GM18867 (cell line): ENCODE data around the gene LONP1.
"Not testable (repeated sequence)": the region's sequence is repeated elsewhere in the genome, so short reads cannot be mapped to it uniquely, and the experiment has no call there.

Source experiments
- ATAC-seq: cut with Tn5 transposase; IDR thresholded peaks from one replicate; pipeline ENCODE4 v1.9.1; 2021; ENCODE audit warnings: mild to moderate bottlenecking, moderate library complexity; ENCODE audit not compliant: unreplicated experiment

Gene LONP1

DNA sequence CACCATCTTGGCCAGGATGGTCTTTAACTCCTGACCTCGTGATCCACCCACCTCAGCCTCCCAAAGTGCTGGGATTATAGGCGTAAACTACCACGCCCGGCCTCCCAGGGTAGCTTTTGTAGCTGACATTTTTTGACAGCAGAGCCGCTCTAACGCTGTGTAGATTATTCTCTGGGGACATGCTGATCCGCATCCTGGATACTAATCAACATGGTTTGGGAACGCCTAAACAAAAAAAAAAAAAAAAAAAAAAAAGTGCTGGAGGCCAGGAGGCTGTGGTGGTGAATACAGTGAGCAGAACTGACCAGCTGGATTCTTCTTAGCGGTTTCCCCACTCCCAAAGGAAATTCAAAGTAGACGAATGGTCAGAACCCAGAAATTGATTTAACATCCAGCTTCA lies 5.1 kb downstream of the LONP1 start:
- ATAC-seq = no peak

DNA sequence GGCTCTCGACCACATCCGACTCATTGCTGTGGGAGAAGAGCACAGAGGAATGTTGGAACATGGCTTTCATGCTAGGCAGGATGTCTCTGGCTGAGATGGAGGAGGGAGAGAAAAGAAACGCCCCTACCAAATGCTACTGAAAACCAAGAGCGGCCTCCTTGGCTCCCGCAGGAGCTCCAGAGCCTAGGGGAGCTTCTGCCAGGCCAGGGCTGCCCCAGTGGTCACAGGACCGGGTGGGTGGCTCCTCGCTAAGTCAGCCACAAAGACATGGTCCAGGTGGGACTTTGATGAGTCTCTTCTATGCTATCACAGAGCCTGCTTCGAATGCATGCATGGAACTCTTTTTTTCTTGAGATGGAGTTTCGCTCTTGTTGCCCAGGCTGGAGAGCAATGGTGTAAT lies 6.7 kb downstream of the LONP1 start:
- no peak for ATAC-seq

DNA sequence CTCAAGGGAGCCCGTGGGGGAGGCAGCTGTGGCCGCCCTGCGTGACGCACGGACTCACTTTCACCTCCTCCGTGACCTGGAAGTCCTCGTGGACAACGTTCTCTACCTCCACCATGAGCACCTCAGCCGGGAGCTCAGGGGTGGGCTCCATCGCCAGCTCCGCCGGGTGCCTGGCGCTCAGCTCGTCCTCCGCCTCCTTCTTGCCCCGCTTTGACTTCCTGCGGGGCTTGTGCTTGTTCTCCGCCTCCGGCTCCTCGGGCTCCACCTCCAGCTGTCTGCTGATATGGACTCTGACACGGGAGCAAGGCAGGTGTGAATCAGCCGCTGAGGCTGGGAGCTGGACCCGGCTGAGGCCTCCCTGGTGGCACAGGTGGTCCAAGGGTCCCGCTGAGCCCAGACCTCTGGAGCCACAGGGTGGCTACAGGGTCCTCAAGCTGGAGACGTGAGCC lies 8.2 kb downstream of the LONP1 start:
- no peak for ATAC-seq

DNA sequence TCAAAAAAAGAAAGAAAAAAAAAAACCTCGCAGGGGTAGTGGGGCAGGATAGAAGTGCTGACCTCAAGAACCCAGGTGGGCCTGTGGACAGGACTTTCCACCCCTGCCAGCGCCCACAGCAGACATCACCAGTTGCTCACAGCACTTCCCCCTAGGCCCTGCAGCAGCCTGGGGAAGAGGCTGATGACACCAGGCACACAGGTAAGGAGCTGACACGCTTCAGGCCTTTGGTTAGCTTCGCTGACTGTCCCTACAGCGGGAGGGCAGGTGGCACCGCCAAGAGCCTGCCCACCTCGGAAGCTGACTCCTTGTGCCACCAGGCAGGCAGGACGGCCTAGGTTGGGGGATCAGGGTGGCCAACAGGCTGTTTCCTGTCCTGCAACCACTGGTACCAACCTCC lies 8.9 kb downstream of the LONP1 start:
- no peak for ATAC-seq

DNA sequence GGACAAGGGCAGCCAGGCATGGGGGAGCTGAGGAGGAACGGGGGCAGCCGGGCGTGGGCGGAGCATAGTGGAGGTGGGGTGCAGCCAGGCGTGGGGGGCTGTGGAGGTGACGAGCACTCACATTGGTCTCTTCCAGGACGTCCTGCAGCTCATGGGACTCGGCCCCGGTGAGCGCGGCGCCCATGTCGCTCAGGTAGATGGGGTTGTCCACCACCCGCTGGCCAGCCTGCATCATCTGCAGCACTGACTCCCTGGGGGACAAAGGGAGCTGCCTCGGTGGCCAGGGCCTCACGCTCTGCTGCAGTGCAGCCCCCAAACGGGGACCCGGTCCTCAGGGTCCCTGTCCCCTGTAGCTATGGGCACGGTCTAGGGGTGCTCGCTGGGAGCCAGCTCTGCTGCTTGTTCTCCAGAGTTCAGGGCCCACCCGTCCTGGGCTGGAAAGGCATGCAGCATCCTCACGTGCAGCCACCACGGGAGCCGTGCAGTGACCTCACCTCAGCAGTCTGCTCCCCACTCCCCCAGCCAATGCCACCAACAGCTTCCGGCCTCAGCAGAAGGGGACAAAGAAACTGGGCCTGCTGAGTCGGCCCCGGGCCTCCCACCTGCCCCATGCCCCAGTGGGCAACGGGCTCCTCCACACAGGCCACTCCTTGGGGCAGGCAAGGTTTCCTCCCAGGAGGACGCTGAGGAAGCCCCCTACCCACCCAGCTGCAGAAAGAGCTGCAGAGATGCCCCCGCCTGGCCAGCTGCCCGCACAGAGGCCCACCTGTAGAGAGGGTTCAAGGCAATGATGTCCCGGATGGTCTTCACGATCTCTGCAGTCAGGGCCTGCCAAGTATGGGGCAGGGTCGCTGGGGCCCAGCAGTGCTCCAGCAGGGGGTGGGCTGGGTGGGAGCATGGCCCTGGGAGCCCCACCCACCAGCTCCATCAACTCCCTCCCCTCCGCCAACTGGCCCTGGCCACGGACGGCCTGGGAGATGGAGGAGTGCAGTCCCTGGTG lies 12.1 kb downstream of the LONP1 start:
- no peak for ATAC-seq

GRCh38 chr19:5706876-5707573 lies 12.9 kb downstream of the LONP1 start:
- ATAC-seq = no peak

DNA sequence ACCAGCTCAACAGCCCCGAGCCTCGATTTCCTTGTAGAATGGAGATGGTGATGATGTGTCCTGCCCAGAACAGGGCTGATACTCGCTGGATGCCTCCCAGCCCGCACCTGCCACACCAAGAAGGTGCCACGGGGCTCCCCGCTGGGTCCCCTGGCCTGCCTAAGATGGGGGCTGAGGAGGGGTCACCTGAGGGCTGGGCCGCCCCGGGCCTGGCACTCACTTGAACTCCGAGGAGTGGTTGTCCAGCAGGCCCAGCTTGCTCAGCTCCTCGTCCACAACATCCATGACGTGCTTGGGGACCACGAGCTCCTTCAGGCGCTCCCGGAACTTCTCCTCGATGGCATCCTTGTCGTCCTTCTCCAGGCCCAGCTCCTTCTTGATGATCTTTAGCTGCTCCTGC lies 14.4 kb downstream of the LONP1 start:
- ATAC-seq = no peak

DNA sequence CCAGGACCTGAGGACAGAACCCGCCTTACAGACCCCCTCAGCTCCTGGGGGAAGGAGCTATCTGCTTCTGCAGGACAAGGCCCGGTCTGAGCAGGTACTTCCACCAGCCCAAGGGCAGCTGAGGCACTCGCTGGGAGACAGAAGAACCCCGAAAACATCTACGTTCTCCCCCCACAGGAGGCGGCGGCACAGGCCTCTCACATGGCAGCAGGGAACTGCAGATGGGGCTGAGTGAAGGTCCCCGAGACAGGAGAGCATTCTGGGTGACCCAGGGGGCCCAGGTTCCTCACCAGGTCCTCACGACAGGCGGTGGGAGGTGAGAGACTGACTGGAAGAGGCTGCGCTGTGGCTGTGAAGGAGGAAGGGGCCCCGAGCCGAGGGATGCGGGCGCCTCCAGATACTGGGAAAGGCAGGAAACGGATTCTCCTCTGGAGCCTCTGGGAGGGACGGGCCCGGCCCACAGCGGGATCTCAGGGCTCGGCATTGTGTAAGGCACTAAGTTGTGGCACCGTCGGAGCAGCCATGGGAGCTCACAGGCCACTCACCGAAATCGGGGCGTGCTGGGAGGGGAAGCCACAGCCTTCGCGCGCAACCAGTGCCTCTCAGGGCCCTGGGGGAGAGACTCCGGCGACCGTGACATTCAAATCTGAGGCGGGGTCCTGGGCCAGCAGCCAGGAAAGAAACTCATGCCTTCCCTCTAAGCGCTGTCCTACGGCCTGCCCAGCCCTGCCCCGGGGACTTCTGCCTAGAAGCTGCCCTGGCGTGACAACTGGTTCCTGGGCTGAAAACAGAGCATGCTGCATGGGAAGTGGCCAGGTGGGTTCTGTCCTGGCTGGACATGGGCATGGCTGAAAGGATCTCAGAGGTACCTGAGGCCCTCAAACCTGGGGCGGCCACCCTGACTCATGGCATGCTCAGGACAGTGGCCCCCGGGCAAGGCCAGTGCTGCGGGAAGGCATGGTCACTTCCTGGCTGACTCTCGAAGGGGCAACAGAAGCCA lies 15.8 kb downstream of the LONP1 start:
- ATAC-seq = no peak

DNA sequence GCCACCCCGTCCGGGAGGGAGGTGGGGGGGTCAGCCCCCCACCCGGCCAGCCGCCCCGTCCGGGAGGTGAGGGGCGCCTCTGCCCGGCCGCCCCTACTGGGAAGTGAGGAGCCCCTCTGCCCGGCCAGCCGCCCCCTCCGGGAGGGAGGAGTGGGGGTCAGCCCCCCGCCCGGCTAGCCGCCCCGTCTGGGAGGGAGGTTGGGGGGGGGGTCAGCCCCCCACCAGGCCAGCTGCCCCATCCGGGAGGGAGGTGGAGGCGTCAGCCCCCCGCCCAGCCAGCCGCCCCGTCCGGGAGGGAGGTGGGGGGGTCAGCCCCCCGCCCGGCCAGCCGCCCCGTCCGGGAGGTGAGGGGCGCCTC lies 17.9 kb downstream of the LONP1 start:
- ATAC-seq = not testable (repeated sequence)

GRCh38 chr19:5700455-5701092 lies 19.4 kb downstream of the LONP1 start:
- ATAC-seq = no peak

DNA sequence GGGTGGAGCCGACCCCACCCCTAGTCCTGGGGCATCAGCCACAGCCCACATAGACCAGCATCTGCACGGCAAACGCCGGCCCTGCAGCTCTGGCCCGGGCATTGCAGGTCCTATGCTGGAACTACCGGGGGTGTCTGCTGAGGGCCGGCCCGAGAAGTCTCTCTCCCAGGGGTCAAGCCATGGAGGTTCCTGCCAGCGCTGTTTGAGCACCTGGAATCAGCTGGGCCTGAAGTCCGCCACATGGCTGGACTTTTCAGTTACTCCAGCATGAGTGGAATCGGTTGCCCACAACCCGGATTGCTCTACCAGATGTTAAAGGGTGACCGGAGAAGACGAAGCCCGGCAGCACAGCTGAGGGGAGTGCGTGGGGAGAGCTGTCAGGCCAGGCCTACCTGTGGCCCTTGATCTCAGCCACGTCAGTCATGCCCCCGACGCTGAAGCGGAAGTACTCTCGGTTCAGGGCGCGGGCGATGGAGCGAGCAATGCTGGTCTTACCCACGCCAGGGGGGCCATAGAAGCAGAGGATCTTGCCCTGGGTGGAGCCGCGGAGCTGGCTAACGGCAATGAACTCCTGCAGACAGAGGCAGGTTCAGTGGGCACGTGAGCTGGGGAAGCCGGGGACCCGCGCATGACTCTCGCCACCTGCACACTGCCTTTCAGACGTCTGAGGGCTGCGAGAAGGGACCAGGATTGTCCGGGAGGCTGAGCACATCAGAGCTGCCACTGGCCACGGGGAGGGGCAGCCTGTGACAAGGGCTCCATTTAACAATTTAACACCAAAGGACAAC lies 21.1 kb downstream of the LONP1 start:
- no peak for ATAC-seq

GRCh38 chr19:5697890-5698634 lies 21.9 kb downstream of the LONP1 start:
- ATAC-seq = no peak

GRCh38 chr19:5697022-5697889 lies 22.7 kb downstream of the LONP1 start:
- ATAC-seq = no peak

DNA sequence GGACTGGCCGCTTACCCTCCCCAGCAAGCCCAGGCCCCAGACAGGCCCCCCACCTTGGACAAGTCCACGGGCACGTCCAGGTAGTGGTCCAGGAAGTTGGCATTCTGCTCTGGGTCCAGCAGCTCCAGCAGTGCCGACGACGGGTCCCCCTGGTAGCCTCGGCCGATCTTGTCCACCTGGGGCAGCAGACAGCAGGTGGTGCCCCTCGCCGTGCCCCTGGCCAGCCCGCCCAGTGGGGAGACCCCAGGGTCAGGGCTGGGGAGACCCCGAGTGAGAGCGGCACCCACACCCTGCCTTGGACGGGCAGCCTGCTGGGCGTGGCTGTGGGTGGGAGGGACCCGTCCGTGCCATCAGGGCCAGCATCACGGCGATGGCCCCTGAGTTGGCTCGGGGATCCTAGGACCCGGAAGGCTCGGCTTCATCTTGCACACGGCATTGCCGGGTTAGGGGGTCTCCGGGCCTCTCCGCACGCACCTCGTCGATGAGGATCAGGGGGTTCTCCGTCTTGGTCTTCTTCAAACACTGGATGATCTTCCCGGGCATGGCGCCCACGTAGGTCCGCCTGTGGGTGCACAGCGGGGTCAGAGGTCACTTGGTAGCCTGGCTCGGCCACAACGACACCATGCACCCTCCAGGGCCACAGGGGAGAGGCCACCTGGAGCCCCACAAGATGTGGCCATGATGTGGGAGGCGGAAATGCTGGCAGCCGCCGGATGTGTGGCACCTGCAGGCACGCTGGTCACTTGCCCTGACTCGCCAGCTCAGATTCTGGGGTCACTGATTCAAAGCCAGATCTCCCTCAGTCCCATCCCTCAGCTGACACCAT lies 23.5 kb downstream of the LONP1 start:
- ATAC-seq = no peak

DNA sequence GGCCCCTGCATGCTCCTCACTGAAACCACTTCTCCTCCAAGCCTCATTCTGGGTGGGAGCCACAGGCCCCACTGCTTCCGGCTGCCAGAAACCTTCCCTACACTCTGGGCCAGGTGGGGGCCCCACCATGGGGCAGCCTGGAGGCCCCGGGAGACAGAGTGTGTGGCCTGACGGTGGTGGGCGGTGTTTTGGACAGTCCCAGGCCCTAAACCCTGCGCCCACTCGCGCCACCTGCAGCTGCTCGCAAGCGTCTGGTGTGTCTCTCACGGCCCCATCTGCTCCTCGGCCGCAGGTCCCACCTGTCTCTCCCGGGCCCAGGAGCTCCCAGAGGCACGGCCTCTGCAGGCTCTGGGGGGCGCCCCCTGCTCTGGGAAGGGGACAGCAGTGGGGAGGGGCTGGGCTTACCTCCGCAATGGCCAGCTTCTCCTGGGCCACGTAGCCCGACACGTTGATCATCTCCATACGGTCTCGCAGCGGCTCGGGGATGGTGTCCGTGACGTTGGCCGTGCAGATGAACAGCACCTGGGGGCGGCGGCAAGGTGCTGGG lies 24.2 kb downstream of the LONP1 start:
- no peak for ATAC-seq

GRCh38 chr19:5694956-5695648 lies 24.8 kb downstream of the LONP1 start:
- ATAC-seq = no peak
